Cardiac atrium fibroblast (primary cell): ENCODE data around the gene DSE. TPM values are rescaled to one million over a fixed set of nuclear protein-coding genes. Genes with fewer than 3 reads are reported as not detected.

Experiments
- total RNA-seq: library from RNA; depleted of rRNA; stranded (reverse); fragments of >200 nt; gene quantifications from 2 replicates; pipeline ENCODE4 v1.2.3, GENCODE V29; 2015

Gene DSE
- total RNA-seq: 30.7 and 62.9 TPM in 2 replicates

DNA sequence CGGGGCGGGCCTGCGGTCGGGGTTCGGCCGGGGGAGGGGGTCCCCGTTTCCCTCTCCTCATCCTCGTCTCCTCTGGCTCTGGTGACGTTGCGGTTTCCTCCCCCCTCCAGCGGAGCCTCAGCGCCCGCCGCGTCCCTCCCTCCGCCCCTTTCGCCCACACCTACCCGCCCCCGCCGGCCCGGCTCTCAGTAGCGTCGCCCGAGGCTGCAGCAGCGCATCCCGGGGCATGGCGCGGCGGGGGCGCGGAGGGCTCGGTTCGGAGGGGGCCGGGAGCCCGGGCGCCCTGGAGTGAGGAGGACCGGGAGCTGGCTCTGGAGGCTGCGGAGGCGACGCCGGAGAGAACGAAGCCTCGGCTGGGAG is at the start of gene DSE:
Gene DSE (plus strand): TSS at position 188 of the 360 bp plus-strand sequence. CDS start 28,304 bp downstream, outside the sequence.

DNA sequence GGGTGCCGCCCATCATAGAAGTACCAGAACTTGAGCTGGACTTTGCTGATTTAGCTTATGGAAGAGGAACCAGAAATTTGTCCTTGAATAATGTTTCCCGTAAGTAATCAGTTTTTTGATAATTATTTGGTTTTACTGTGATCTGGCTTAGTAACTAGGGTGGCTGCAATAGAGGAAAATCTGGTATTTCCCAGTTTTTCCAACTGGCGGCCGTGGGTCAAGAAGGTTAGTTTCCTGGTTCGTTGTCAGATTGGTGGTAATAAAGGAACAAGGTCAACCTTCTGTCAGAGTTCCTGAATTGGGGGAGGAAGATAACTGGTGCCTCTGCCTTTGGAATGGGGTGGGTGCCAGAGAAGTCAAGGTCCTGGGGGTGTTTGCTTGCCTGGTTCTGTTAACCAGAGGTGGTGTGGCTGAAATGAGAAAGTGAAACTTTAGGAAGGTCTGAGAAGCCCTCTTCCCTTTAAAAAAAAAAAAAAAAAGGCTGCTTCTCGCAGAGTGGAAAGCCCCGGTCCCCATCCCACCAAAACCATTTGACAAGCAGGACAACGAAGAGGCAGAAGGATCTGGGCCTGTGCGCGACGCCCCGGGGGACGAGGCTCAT is 90.7 kb downstream of the DSE start, which contains the start of gene CALHM6:
Gene CALHM6 (plus strand): TSS at position 45 of the 601 bp plus-strand sequence. CDS start 555 bp downstream, at position 600.

Other genes starting within 250 kb of the DSE start
- gene COL10A1, start 244.8 kb upstream of the DSE start, total RNA-seq: not detected in 2 replicates
- 7.6 and 10.7 TPM in 2 replicates for gene TSPYL4, start 116.9 kb upstream of the DSE start, total RNA-seq
- 46.0 and 51.8 TPM in 2 replicates for gene TSPYL1, start 91.0 kb upstream of the DSE start, total RNA-seq
- 1.1 and 3.4 TPM in 2 replicates for gene CALHM6, start 90.4 kb downstream of the DSE start, total RNA-seq
- 6.7 and 8.9 TPM in 2 replicates for gene CALHM5, start 140.7 kb downstream of the DSE start, total RNA-seq
- gene TRAPPC3L, start 174.7 kb downstream of the DSE start, total RNA-seq: not detected in 2 replicates
- not detected in 2 replicates for gene CALHM4, start 182.8 kb downstream of the DSE start, total RNA-seq
- 17.3 and 21.7 TPM in 2 replicates for gene RWDD1, start 200.6 kb downstream of the DSE start, total RNA-seq
- gene RSPH4A, start 245.5 kb downstream of the DSE start, total RNA-seq: 0.32 TPM in 1 of 2 replicates, not detected in the other